WTC11 (cell line): Measurements from ENCODE around the gene SPEM3. TPM values are rescaled to one million over a fixed set of nuclear protein-coding genes. Genes with fewer than 3 reads are reported as not detected.

Experiments used
- ATAC-seq: fragments of 200-7000 bp; cut with Tn5 transposase; 2 replicates; pipeline ENCODE4 v1.10.0; 2021; ENCODE audit warnings: mild to moderate bottlenecking, moderate library complexity
- CTCF ChIA-PET: fragments of 300-600 bp; sonication (Branson Sonifier 250); formaldehyde crosslinking; loops from one replicate; lab custom pipeline; 2021; ENCODE audit warnings: antibody characterized with exemption; lab: Charles Lee
- POLR2A ChIA-PET: fragments of 350-600 bp; sonication (Branson Sonifier 250); formaldehyde crosslinking; loops from one replicate; lab custom pipeline; 2021; ENCODE audit warnings: antibody characterized with exemption; lab: Charles Lee
- DNase-seq: peaks from one replicate; pipeline ENCODE4 v3.0.0; 2021; ENCODE audit warnings: low spot score
- H3K27ac Mint-ChIP-seq: 2 replicates; pipeline ENCODE4 v1.8.0; 2021; ENCODE audit warnings: mixed read lengths
- H3K27me3 Mint-ChIP-seq: 2 replicates; pipeline ENCODE4 v1.8.0; 2021; ENCODE audit warnings: low read depth, mild to moderate bottlenecking, moderate library complexity, mixed read lengths
- H3K36me3 Mint-ChIP-seq: 2 replicates; pipeline ENCODE4 v1.8.0; 2021; ENCODE audit warnings: mixed read lengths
- H3K4me1 Mint-ChIP-seq: 2 replicates; pipeline ENCODE4 v1.8.0; 2022; ENCODE audit warnings: mixed read lengths
- H3K4me3 Mint-ChIP-seq: 2 replicates; pipeline ENCODE4 v1.8.0; 2021; ENCODE audit warnings: mild to moderate bottlenecking, moderate library complexity, mixed read lengths
- H3K9me3 Mint-ChIP-seq: 2 replicates; pipeline ENCODE4 v1.8.0; 2021; ENCODE audit warnings: mixed read lengths
- ATF1 ChIP-seq: sonication (generic); formaldehyde crosslinking; IDR thresholded peaks from 2 replicates; pipeline ENCODE4 v1.8.1; 2023; ENCODE audit warnings: mild to moderate bottlenecking, moderate library complexity, missing genetic modification reagents
- ELF4 ChIP-seq: sonication (generic); formaldehyde crosslinking; IDR thresholded peaks from 2 replicates; pipeline ENCODE4 v1.8.1; 2022; ENCODE audit warnings: low read depth, mild to moderate bottlenecking, moderate library complexity, missing genetic modification reagents
- FOXJ3 ChIP-seq: sonication (generic); formaldehyde crosslinking; IDR thresholded peaks from 2 replicates; pipeline ENCODE4 v1.9.0; 2021; ENCODE audit warnings: missing genetic modification reagents, mild to moderate bottlenecking, borderline replicate concordance
- GRHL2 ChIP-seq: fragments of 250-450 bp; sonication (Bioruptor Pico); IDR thresholded peaks from 2 replicates; pipeline ENCODE4 v1.8.0; 2022; ENCODE audit warnings: mild to moderate bottlenecking, moderate library complexity; ENCODE audit not compliant: insufficient replicate concordance, severe bottlenecking
- HMGA2 ChIP-seq: fragments of 250-450 bp; sonication (Bioruptor Pico); IDR thresholded peaks from 2 replicates; pipeline ENCODE4 v1.4.0; 2021; ENCODE audit warnings: mild to moderate bottlenecking, moderate library complexity
- JUN ChIP-seq: sonication (generic); formaldehyde crosslinking; IDR thresholded peaks from 2 replicates; pipeline ENCODE4 v1.8.0; 2023; ENCODE audit warnings: mild to moderate bottlenecking, missing genetic modification reagents
- KAT7 ChIP-seq: sonication (generic); formaldehyde crosslinking; IDR thresholded peaks from 2 replicates; pipeline ENCODE4 v1.8.1; 2023; ENCODE audit warnings: missing genetic modification reagents, mild to moderate bottlenecking, borderline replicate concordance
- MXD4 ChIP-seq: fragments of 250-450 bp; sonication (Bioruptor Pico); IDR thresholded peaks from 2 replicates; pipeline ENCODE4 v1.8.0; 2021; ENCODE audit warnings: mild to moderate bottlenecking, moderate library complexity, borderline replicate concordance
- NFATC4 ChIP-seq: fragments of 250-450 bp; sonication (Bioruptor Pico); IDR thresholded peaks from 2 replicates; pipeline ENCODE4 v1.9.0; 2021; ENCODE audit warnings: mild to moderate bottlenecking
- PRRX2 ChIP-seq: fragments of 250-450 bp; sonication (Bioruptor Pico); IDR thresholded peaks from 2 replicates; pipeline ENCODE4 v1.8.0; 2021; ENCODE audit warnings: mild to moderate bottlenecking
- RORB ChIP-seq: fragments of 250-450 bp; sonication (Bioruptor Pico); IDR thresholded peaks from 2 replicates; pipeline ENCODE4 v1.9.0; 2021; ENCODE audit warnings: mild to moderate bottlenecking
- TEAD1 ChIP-seq: sonication (generic); formaldehyde crosslinking; IDR thresholded peaks from 2 replicates; pipeline ENCODE4 v1.8.0; 2022; ENCODE audit warnings: mild to moderate bottlenecking, missing genetic modification reagents
- TP53 ChIP-seq: sonication (generic); formaldehyde crosslinking; IDR thresholded peaks from 2 replicates; pipeline ENCODE4 v1.8.1; 2023; ENCODE audit warnings: mild to moderate bottlenecking, missing genetic modification reagents
- ZNF138 ChIP-seq: sonication (generic); formaldehyde crosslinking; conservative IDR thresholded peaks from 2 replicates; pipeline ENCODE4 v1.8.1; 2022; ENCODE audit warnings: mild to moderate bottlenecking, moderate library complexity, missing genetic modification reagents
- ZNF232 ChIP-seq: sonication (generic); formaldehyde crosslinking; IDR thresholded peaks from 2 replicates; pipeline ENCODE4 v1.8.0; 2022; ENCODE audit warnings: mild to moderate bottlenecking, missing genetic modification reagents
- ZNF396 ChIP-seq: fragments of 250-450 bp; sonication (Bioruptor Pico); IDR thresholded peaks from 2 replicates; pipeline ENCODE4 v1.8.0; 2021; ENCODE audit warnings: mild to moderate bottlenecking, moderate library complexity, borderline replicate concordance
- ZNF416 ChIP-seq: fragments of 250-450 bp; sonication (Bioruptor Pico); IDR thresholded peaks from 2 replicates; pipeline ENCODE4 v1.9.0; 2021; ENCODE audit warnings: mild to moderate bottlenecking, inconsistent platforms
- total RNA-seq: library from RNA; stranded (reverse); gene quantifications from 3 replicates; pipeline ENCODE4 v1.2.3, GENCODE V29; 2021
- TF ChIP-seq, protein P1 (sequence below): sonication (generic); formaldehyde crosslinking; IDR thresholded peaks from 2 replicates; pipeline ENCODE4 v1.8.0; 2023; ENCODE audit warnings: missing genetic modification reagents
- TF ChIP-seq, protein P2 (sequence below): sonication (generic); formaldehyde crosslinking; IDR thresholded peaks from 2 replicates; pipeline ENCODE4 v1.8.1; 2023; ENCODE audit warnings: mild to moderate bottlenecking, missing genetic modification reagents, moderate library complexity
- TF ChIP-seq, protein P3 (sequence below): fragments of 250-450 bp; sonication (Bioruptor Pico); IDR thresholded peaks from 2 replicates; pipeline ENCODE4 v1.9.0; 2021; ENCODE audit warnings: mild to moderate bottlenecking
- TF ChIP-seq, protein P4 (sequence below): sonication (generic); formaldehyde crosslinking; IDR thresholded peaks from 2 replicates; pipeline ENCODE4 v1.8.1; 2023; ENCODE audit warnings: mild to moderate bottlenecking, missing genetic modification reagents, borderline replicate concordance
- TF ChIP-seq, protein P5 (sequence below): sonication (generic); formaldehyde crosslinking; IDR thresholded peaks from 2 replicates; pipeline ENCODE4 v1.8.1; 2022; ENCODE audit warnings: low read depth, missing genetic modification reagents, borderline replicate concordance
- TF ChIP-seq, protein P6 (sequence below): sonication (generic); formaldehyde crosslinking; IDR thresholded peaks from 2 replicates; pipeline ENCODE4 v1.8.1; 2023; ENCODE audit warnings: mild to moderate bottlenecking, moderate library complexity, missing genetic modification reagents
- TF ChIP-seq, protein P7 (sequence below): sonication (generic); formaldehyde crosslinking; conservative IDR thresholded peaks from 2 replicates; pipeline ENCODE4 v1.8.1; 2022; ENCODE audit warnings: mild to moderate bottlenecking, missing genetic modification reagents

SPEM3 gene
- total RNA-seq, 1 experiment from 2014 or later = not detected

DNA sequence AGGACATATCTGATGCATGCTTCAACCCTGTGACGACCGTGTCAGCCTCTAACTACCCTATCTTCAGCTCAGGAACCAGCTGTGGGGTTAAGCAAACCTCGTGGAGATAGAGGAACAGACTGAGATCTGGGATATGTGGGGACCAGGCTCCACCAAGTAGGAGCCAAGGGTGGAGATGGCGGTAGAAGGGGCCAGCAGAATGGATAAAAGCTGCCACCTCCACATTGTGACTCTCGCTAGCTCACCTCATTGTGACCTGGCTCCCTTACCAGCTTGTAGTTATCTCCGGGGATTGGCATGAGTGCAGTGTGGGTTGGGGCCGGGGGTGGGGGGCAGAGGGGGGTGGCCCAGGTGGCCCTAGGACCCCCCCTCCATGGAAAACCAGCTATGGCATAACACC, 3.3 kb upstream of the SPEM3 start, which contains the start of gene SPEM2 (continued):
- TF ChIP-seq ZNF138 (CRISPR knock-in tag) = no peak
- TF ChIP-seq, all 79 proteins: peak for 0

DNA sequence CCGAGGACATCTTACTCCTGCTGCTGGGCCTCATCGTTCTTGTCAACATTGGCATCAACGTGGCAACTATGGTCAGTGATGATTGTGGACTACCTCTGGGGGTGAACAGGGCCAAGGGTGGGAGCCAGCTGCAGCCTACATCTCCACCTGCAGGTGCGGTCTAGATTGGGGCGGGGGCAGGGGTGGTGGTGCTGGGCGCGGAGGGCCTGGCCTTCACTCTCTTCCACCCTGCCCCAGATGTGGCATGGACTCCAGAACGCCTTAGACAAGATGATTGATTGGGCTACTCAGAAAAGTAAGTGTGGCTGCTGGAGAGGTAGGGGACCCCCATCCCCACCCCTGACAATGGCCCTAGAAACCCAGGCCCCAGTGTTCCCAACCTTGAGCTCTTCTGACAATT, 2.9 kb upstream of the SPEM3 start:
- TF ChIP-seq PRRX2 = no peak
- TF ChIP-seq, protein P1, sequence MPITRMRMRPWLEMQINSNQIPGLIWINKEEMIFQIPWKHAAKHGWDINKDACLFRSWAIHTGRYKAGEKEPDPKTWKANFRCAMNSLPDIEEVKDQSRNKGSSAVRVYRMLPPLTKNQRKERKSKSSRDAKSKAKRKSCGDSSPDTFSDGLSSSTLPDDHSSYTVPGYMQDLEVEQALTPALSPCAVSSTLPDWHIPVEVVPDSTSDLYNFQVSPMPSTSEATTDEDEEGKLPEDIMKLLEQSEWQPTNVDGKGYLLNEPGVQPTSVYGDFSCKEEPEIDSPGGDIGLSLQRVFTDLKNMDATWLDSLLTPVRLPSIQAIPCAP = no peak
- TF ChIP-seq ATF1 (CRISPR knock-in tag) = no peak
- TF ChIP-seq KAT7 (CRISPR knock-in tag) = no peak
- TF ChIP-seq MXD4 (CRISPR knock-in tag) = no peak
- TF ChIP-seq, protein P2, sequence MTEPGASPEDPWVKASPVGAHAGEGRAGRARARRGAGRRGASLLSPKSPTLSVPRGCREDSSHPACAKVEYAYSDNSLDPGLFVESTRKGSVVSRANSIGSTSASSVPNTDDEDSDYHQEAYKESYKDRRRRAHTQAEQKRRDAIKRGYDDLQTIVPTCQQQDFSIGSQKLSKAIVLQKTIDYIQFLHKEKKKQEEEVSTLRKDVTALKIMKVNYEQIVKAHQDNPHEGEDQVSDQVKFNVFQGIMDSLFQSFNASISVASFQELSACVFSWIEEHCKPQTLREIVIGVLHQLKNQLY (CRISPR knock-in tag) = no peak
- TF ChIP-seq, protein P3, sequence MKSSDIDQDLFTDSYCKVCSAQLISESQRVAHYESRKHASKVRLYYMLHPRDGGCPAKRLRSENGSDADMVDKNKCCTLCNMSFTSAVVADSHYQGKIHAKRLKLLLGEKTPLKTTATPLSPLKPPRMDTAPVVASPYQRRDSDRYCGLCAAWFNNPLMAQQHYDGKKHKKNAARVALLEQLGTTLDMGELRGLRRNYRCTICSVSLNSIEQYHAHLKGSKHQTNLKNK (CRISPR knock-in tag) = no peak
- no peaks in the 10 kb centered on the region; the same call in 1 of the 2 replicates for H3K27me3 Mint-ChIP-seq
- no peak overlapping the region for H3K4me3 Mint-ChIP-seq
- no peaks in the 10 kb centered on the region for H3K9me3 Mint-ChIP-seq
- CTCF ChIA-PET = interaction anchor here (1.0 to 3.3 kb wide), 5 partner anchors 12 to 135 kb away, joined by 3 to 8 read pairs (median 6); partner anchors contain the start of gene PLSCR3
- H3K36me3 Mint-ChIP-seq = no peaks in the 10 kb centered on the region
- H3K27ac Mint-ChIP-seq = no peak overlapping the region
- DNase-seq (no peak), ATAC-seq (no peak)
- H3K4me1 Mint-ChIP-seq = 0 out of 2 replicates have a peak, but pooled peaks cover 2% of the 10 kb centered on the region
- POLR2A ChIA-PET = no interaction called here

DNA sequence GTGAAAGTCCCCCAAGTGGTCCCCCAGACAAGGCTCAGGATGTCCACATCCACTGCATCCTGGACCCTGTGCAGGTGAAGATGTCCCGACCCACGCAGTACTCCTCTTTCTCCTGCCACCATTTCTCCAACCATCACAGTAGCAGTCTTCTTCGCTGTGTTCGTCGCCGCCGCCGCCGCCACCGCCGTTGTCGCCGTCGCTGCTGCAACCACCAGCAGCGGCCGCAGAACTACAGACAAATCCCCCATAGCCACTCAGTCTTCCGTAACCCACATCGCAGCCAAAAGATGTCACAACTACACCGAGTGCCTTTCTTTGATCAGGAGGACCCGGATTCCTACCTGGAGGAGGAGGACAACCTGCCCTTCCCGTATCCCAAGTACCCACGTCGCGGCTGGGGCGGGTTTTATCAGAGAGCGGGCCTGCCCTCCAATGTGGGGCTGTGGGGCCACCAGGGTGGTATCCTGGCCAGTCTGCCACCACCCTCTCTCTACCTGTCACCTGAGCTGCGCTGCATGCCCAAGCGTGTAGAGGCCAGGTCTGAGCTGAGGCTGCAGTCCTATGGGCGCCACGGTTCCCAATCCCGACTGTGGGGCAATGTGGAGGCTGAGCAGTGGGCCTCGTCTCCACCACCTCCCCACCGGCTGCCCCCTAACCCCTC, 2.3 kb upstream of the SPEM3 start:
- Mint-ChIP-seq H3K4me1 (no peaks in the 10 kb centered on the region), H3K27ac (no peak overlapping the region), H3K36me3 (no peaks in the 10 kb centered on the region), H3K9me3 (no peaks in the 10 kb centered on the region), H3K4me3 (no peak overlapping the region), H3K27me3 (no peaks in the 10 kb centered on the region; the same call in 1 of the 2 replicates)
- POLR2A ChIA-PET = no interaction called here
- CTCF ChIA-PET = interaction anchor here (0.9 to 3.3 kb wide), 4 partner anchors 10 to 134 kb away, joined by 5 to 8 read pairs (median 6); partner anchors contain the start of gene PLSCR3
- no peak for ATAC-seq
- no peak for DNase-seq
- TF ChIP-seq ELF4 (no peak), JUN (CRISPR knock-in tag) (no peak), GRHL2 (CRISPR knock-in tag) (no peak), ZNF396 (no peak), ZNF232 (no peak), TP53 (CRISPR knock-in tag) (no peak), NFATC4 (CRISPR knock-in tag) (no peak), FOXJ3 (CRISPR knock-in tag) (no peak), ZNF416 (CRISPR knock-in tag) (no peak), HMGA2 (CRISPR knock-in tag) (no peak), TEAD1 (CRISPR knock-in tag) (no peak), RORB (CRISPR knock-in tag) (no peak)
- TF ChIP-seq, protein P4, sequence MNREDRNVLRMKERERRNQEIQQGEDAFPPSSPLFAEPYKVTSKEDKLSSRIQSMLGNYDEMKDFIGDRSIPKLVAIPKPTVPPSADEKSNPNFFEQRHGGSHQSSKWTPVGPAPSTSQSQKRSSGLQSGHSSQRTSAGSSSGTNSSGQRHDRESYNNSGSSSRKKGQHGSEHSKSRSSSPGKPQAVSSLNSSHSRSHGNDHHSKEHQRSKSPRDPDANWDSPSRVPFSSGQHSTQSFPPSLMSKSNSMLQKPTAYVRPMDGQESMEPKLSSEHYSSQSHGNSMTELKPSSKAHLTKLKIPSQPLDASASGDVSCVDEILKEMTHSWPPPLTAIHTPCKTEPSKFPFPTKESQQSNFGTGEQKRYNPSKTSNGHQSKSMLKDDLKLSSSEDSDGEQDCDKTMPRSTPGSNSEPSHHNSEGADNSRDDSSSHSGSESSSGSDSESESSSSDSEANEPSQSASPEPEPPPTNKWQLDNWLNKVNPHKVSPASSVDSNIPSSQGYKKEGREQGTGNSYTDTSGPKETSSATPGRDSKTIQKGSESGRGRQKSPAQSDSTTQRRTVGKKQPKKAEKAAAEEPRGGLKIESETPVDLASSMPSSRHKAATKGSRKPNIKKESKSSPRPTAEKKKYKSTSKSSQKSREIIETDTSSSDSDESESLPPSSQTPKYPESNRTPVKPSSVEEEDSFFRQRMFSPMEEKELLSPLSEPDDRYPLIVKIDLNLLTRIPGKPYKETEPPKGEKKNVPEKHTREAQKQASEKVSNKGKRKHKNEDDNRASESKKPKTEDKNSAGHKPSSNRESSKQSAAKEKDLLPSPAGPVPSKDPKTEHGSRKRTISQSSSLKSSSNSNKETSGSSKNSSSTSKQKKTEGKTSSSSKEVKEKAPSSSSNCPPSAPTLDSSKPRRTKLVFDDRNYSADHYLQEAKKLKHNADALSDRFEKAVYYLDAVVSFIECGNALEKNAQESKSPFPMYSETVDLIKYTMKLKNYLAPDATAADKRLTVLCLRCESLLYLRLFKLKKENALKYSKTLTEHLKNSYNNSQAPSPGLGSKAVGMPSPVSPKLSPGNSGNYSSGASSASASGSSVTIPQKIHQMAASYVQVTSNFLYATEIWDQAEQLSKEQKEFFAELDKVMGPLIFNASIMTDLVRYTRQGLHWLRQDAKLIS (CRISPR knock-in tag) = no peak
- TF ChIP-seq, protein P5, sequence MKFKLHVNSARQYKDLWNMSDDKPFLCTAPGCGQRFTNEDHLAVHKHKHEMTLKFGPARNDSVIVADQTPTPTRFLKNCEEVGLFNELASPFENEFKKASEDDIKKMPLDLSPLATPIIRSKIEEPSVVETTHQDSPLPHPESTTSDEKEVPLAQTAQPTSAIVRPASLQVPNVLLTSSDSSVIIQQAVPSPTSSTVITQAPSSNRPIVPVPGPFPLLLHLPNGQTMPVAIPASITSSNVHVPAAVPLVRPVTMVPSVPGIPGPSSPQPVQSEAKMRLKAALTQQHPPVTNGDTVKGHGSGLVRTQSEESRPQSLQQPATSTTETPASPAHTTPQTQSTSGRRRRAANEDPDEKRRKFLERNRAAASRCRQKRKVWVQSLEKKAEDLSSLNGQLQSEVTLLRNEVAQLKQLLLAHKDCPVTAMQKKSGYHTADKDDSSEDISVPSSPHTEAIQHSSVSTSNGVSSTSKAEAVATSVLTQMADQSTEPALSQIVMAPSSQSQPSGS = no peak
- TF ChIP-seq, protein P6, sequence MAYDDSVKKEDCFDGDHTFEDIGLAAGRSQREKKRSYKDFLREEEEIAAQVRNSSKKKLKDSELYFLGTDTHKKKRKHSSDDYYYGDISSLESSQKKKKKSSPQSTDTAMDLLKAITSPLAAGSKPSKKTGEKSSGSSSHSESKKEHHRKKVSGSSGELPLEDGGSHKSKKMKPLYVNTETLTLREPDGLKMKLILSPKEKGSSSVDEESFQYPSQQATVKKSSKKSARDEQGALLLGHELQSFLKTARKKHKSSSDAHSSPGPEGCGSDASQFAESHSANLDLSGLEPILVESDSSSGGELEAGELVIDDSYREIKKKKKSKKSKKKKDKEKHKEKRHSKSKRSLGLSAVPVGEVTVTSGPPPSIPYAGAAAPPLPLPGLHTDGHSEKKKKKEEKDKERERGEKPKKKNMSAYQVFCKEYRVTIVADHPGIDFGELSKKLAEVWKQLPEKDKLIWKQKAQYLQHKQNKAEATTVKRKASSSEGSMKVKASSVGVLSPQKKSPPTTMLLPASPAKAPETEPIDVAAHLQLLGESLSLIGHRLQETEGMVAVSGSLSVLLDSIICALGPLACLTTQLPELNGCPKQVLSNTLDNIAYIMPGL (CRISPR knock-in tag) = no peak
- TF ChIP-seq, protein P7, sequence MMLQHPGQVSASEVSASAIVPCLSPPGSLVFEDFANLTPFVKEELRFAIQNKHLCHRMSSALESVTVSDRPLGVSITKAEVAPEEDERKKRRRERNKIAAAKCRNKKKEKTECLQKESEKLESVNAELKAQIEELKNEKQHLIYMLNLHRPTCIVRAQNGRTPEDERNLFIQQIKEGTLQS (CRISPR knock-in tag) = no peak
- TF ChIP-seq, protein P3 (CRISPR knock-in tag) = no peak
